Karpas-422 (cell line): ENCODE results near the gene NLGN1. TPM values are rescaled to one million over a fixed set of nuclear protein-coding genes. Genes with fewer than 3 reads are reported as not detected.

Source experiments
- DNase-seq: peaks from one replicate; pipeline ENCODE4 v3.0.0-alpha.2; 2015
- H2AFZ ChIP-seq: fragments of 200-600 bp; sonication (generic); 2 replicates; pipeline ENCODE4 v1.6.1; 2014; ENCODE audit warnings: antibody characterized with exemption, low read length, mixed read lengths
- H3K27ac ChIP-seq: fragments of 200-600 bp; sonication (generic); 2 replicates; pipeline ENCODE4 v1.5.1; 2014; ENCODE audit warnings: mild to moderate bottlenecking, low read length, moderate library complexity
- H3K27me3 ChIP-seq: fragments of 200-600 bp; sonication (generic); 2 replicates; pipeline ENCODE4 v1.6.1; 2014; ENCODE audit warnings: low read length, mixed read lengths
- H3K36me3 ChIP-seq: fragments of 200-600 bp; sonication (generic); 2 replicates; pipeline ENCODE4 v1.6.1; 2014; ENCODE audit warnings: low read length, mixed read lengths; ENCODE audit not compliant: insufficient read depth
- H3K4me1 ChIP-seq: fragments of 200-600 bp; sonication (generic); 2 replicates; pipeline ENCODE4 v1.6.1; 2014; ENCODE audit warnings: mild to moderate bottlenecking, low read length, mixed read lengths
- H3K4me2 ChIP-seq: fragments of 200-600 bp; sonication (generic); 2 replicates; pipeline ENCODE4 v1.6.1; 2014; ENCODE audit warnings: low read length, low read depth, mild to moderate bottlenecking; ENCODE audit not compliant: poor library complexity, severe bottlenecking
- H3K4me3 ChIP-seq: fragments of 200-600 bp; sonication (generic); 2 replicates; pipeline ENCODE4 v1.5.1; 2014; ENCODE audit warnings: mild to moderate bottlenecking, antibody characterized with exemption, low read length, mixed read lengths
- H3K79me2 ChIP-seq: fragments of 200-600 bp; sonication (generic); 2 replicates; pipeline ENCODE4 v1.6.1; 2014; ENCODE audit warnings: mild to moderate bottlenecking, low read length, mixed read lengths
- H3K9ac ChIP-seq: fragments of 200-600 bp; sonication (generic); 2 replicates; pipeline ENCODE4 v1.6.0; 2014; ENCODE audit warnings: low read length
- H3K9me2 ChIP-seq: fragments of 200-600 bp; sonication (generic), shearing (Covaris generic); replicated peaks from 2 replicates; pipeline ENCODE4 v1.6.0; 2014; ENCODE audit warnings: mild to moderate bottlenecking, low read length, moderate library complexity; ENCODE audit not compliant: insufficient read depth
- H3K9me3 ChIP-seq: fragments of 300-700, 200-600 bp; sonication (generic); 2 replicates; pipeline ENCODE4 v1.6.1; 2014; ENCODE audit warnings: low read length, mixed read lengths
- H4K20me1 ChIP-seq: fragments of 200-600 bp; sonication (generic); 2 replicates; pipeline ENCODE4 v1.6.1; 2014; ENCODE audit warnings: mild to moderate bottlenecking, antibody characterized with exemption, low read length, low read depth; ENCODE audit not compliant: insufficient read depth
- total RNA-seq: library from RNA; depleted of rRNA; stranded (reverse); fragments of >200 nt; shearing (Covaris generic); gene quantifications from 2 replicates; pipeline ENCODE4 v1.2.3, GENCODE V29; 2014; ENCODE audit warnings: low replicate concordance

The NLGN1 gene
- total RNA-seq, 1 experiment from 2014 or later, result not detected

- Histone ChIP-seq H3K9me2 (no peaks in the 10 kb centered on the region), H3K27ac (no peak overlapping the region), H3K9ac (no peak overlapping the region), H2AFZ (no peak overlapping the region), H3K4me2 (no peak overlapping the region), H3K27me3 (no peaks in the 10 kb centered on the region), H3K4me3 (no peak overlapping the region), H3K79me2 (no peaks in the 10 kb centered on the region), H3K36me3 (no peaks in the 10 kb centered on the region), H3K9me3 (peaks cover 10% of the 10 kb centered on the region), H4K20me1 (no peaks in the 10 kb centered on the region), H3K4me1 (no peaks in the 10 kb centered on the region)
- no peak for DNase-seq
These were observed 906.5 kb downstream of the NLGN1 start for GRCh38 chr3:174303907-174304560.

- H3K9ac ChIP-seq, result no peak overlapping the region
- no peaks in the 10 kb centered on the region for H4K20me1 ChIP-seq
- peaks cover 14% of the 10 kb centered on the region; the same call in 1 of the 2 replicates for H3K9me3 ChIP-seq
- DNase-seq, result no peak
- no peaks in the 10 kb centered on the region for H3K9me2 ChIP-seq
- H3K79me2 ChIP-seq, result no peaks in the 10 kb centered on the region
- no peak overlapping the region for H3K27ac ChIP-seq
- no peaks in the 10 kb centered on the region for H3K36me3 ChIP-seq
- H2AFZ ChIP-seq, result no peak overlapping the region
- no peak overlapping the region for H3K4me2 ChIP-seq
- H3K4me3 ChIP-seq, result no peak overlapping the region
- H3K27me3 ChIP-seq, result no peaks in the 10 kb centered on the region
- H3K4me1 ChIP-seq, result no peaks in the 10 kb centered on the region
These were observed 911.2 kb downstream of the NLGN1 start for GRCh38 chr3:174308736-174309135.

- H4K20me1 ChIP-seq, result no peaks in the 10 kb centered on the region
- no peaks in the 10 kb centered on the region for H3K27me3 ChIP-seq
- H3K79me2 ChIP-seq, result no peaks in the 10 kb centered on the region
- H2AFZ ChIP-seq, result no peak overlapping the region
- no peak overlapping the region for H3K4me3 ChIP-seq
- no peak overlapping the region for H3K4me2 ChIP-seq
- H3K36me3 ChIP-seq, result no peaks in the 10 kb centered on the region
- H3K4me1 ChIP-seq, result no peaks in the 10 kb centered on the region
- no peaks in the 10 kb centered on the region for H3K9me2 ChIP-seq
- no peak overlapping the region for H3K9ac ChIP-seq
- peaks cover 24% of the 10 kb centered on the region; the same call in 1 of the 2 replicates for H3K9me3 ChIP-seq
- H3K27ac ChIP-seq, result no peak overlapping the region
- DNase-seq, result no peak
These were observed 913.0 kb downstream of the NLGN1 start for GRCh38 chr3:174310475-174310983.

DNA sequence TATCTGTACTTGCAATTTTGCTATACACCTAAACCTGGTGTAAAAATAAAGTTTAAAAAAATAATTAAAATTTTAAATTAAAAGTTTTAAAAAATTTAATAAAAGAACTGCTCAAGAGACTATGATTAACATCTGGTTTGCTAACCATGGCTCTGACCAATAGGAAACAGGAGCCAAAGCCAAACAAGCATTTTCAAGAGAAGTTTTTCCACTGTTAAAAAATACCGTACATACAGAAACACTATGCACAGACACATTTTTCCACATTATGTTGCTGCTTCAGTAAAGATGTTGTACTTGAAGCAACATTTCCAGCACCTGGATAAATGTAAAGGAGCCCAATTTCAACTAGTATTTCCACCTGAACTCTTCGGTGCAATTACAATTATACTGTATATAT lies 917.7 kb downstream of the NLGN1 start:
- H3K27ac ChIP-seq, result no peak overlapping the region
- H3K4me2 ChIP-seq, result no peak overlapping the region
- no peaks in the 10 kb centered on the region for H3K4me1 ChIP-seq
- H4K20me1 ChIP-seq, result no peaks in the 10 kb centered on the region
- no peak overlapping the region for H3K9ac ChIP-seq
- no peak overlapping the region for H2AFZ ChIP-seq
- H3K9me2 ChIP-seq, result no peaks in the 10 kb centered on the region
- no peak for DNase-seq
- no peaks in the 10 kb centered on the region for H3K27me3 ChIP-seq
- H3K79me2 ChIP-seq, result no peaks in the 10 kb centered on the region
- no peak overlapping the region for H3K4me3 ChIP-seq
- H3K36me3 ChIP-seq, result no peaks in the 10 kb centered on the region
- H3K9me3 ChIP-seq, result peaks cover 46% of the 10 kb centered on the region

DNA sequence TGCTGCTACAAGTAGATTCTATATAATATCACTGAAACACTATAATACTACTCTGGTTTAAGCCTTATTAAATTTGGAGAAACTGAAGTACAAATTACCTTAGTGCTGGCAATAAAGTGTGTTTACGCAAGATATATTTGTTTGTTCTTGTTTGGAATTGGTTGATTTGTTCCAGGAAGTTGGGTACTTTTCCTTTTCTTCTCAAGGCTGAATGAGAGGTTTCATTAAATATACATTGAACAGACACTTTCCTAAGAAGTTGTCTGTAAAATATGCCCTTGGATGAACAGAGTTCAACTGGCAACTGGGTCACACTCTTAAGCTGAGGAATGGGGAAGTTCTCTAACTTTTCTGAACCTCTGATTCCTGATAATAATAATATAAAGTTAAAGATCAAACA lies 919.5 kb downstream of the NLGN1 start:
- Histone ChIP-seq H3K4me1 (no peaks in the 10 kb centered on the region), H3K27ac (no peak overlapping the region), H3K4me3 (no peak overlapping the region), H4K20me1 (no peaks in the 10 kb centered on the region), H3K9me3 (peaks cover 50% of the 10 kb centered on the region), H3K9ac (no peak overlapping the region), H3K27me3 (no peaks in the 10 kb centered on the region), H3K36me3 (no peaks in the 10 kb centered on the region), H2AFZ (no peak overlapping the region), H3K4me2 (no peak overlapping the region), H3K9me2 (no peaks in the 10 kb centered on the region), H3K79me2 (no peaks in the 10 kb centered on the region)
- no peak for DNase-seq

- Histone ChIP-seq H3K9ac (no peak overlapping the region), H3K27me3 (no peaks in the 10 kb centered on the region)
These were observed 920.6 kb downstream of the NLGN1 start for GRCh38 chr3:174318181-174318580.

GRCh38 chr3:174321548-174321947 lies 924.0 kb downstream of the NLGN1 start:
- no peak for DNase-seq
- Histone ChIP-seq H3K27ac (no peak overlapping the region), H4K20me1 (no peaks in the 10 kb centered on the region), H3K9me2 (no peaks in the 10 kb centered on the region), H3K4me1 (no peaks in the 10 kb centered on the region), H3K36me3 (no peaks in the 10 kb centered on the region), H3K9ac (no peak overlapping the region), H3K9me3 (peaks cover 26% of the 10 kb centered on the region), H3K4me3 (no peak overlapping the region), H2AFZ (no peak overlapping the region), H3K79me2 (no peaks in the 10 kb centered on the region), H3K4me2 (no peak overlapping the region), H3K27me3 (no peaks in the 10 kb centered on the region)

More at GRCh38 chr3:174318181-174318580, 920.6 kb downstream of the NLGN1 start:
- no peak for DNase-seq
- H3K79me2 ChIP-seq, result no peaks in the 10 kb centered on the region
- no peaks in the 10 kb centered on the region for H3K9me2 ChIP-seq
- H3K27ac ChIP-seq, result no peak overlapping the region
- H4K20me1 ChIP-seq, result no peaks in the 10 kb centered on the region
- H3K9me3 ChIP-seq, result peaks cover 40% of the 10 kb centered on the region
- no peaks in the 10 kb centered on the region for H3K4me1 ChIP-seq
- no peaks in the 10 kb centered on the region for H3K36me3 ChIP-seq
- H2AFZ ChIP-seq, result no peak overlapping the region
- H3K4me3 ChIP-seq, result no peak overlapping the region
- H3K4me2 ChIP-seq, result no peak overlapping the region

GRCh38 chr3:174322789-174323188 lies 925.2 kb downstream of the NLGN1 start:
- H3K36me3 ChIP-seq, result no peaks in the 10 kb centered on the region
- no peak overlapping the region for H3K4me3 ChIP-seq
- H3K9me3 ChIP-seq, result peaks cover 21% of the 10 kb centered on the region
- no peaks in the 10 kb centered on the region for H3K27me3 ChIP-seq
- H4K20me1 ChIP-seq, result no peaks in the 10 kb centered on the region
- no peak overlapping the region for H2AFZ ChIP-seq
- H3K27ac ChIP-seq, result no peak overlapping the region
- no peaks in the 10 kb centered on the region for H3K79me2 ChIP-seq
- no peak overlapping the region for H3K4me2 ChIP-seq
- H3K4me1 ChIP-seq, result no peaks in the 10 kb centered on the region
- DNase-seq, result no peak
- H3K9ac ChIP-seq, result no peak overlapping the region
- no peaks in the 10 kb centered on the region for H3K9me2 ChIP-seq
